A549 (cell line): ENCODE data around the gene ENTREP3. TPM values are rescaled to one million over a fixed set of nuclear protein-coding genes. Genes with fewer than 3 reads are reported as not detected.

Experiments
- ATAC-seq, 2 experiments: fragments of 200-7000 bp in 1 of 2; fragments of >200 bp in 1 of 2; cut with Nextera tagmentation in 1 of 2; cut with Tn5 transposase in 1 of 2; 3 replicates each; pipeline versions ENCODE4 v1.8.0 to v1.9.1; 2018 to 2020; ENCODE audit warnings: mild to moderate bottlenecking in 1 of 2, moderate library complexity in 1 of 2
- CTCF ChIA-PET: fragments of 300-600 bp; sonication (Branson Sonifier 250); formaldehyde crosslinking; extraction: SDS; loops from one replicate; lab custom pipeline; 2021; ENCODE audit warnings: antibody characterized with exemption, inconsistent platforms; lab: Yijun Ruan, JAX
- POLR2A ChIA-PET: fragments of 350-600 bp; formaldehyde crosslinking; extraction: SDS; loops from one replicate; lab custom pipeline; 2021; ENCODE audit warnings: antibody characterized with exemption, inconsistent platforms; lab: Yijun Ruan, JAX
- DNase-seq, 2 experiments: peaks; one replicate each; pipeline versions ENCODE4 v3.0.0 to v3.0.0-alpha.2; 2011 to 2016; ENCODE audit warnings: low read depth in 1 of 2, low spot score in 1 of 2
- FAIRE-seq: peaks from 2 replicates; lab custom pipeline; 2011; peaks lifted over from hg19 to GRCh38; lab: Jason Lieb, UNC
- H3K27ac ChIP-seq, 2 experiments: fragments of >200 bp; sonication (Bioruptor Twin); formaldehyde crosslinking; 3 replicates each; pipeline ENCODE4 v1.5.1; 2016 to 2017
- H3K4me1 ChIP-seq: fragments of >200 bp; sonication (Bioruptor Twin); formaldehyde crosslinking; 3 replicates; pipeline ENCODE4 v1.6.1; 2016
- H3K4me2 ChIP-seq: fragments of >200 bp; sonication (Bioruptor Twin); formaldehyde crosslinking; 3 replicates; pipeline ENCODE4 v1.6.1; 2016
- H3K4me3 ChIP-seq: fragments of >200 bp; sonication (Bioruptor Twin); formaldehyde crosslinking; 3 replicates; pipeline ENCODE4 v1.5.1; 2016
- H3K9me3 ChIP-seq: fragments of >200 bp; sonication (Bioruptor Twin); formaldehyde crosslinking; 3 replicates; pipeline ENCODE4 v1.6.1; 2016
- BCL3 ChIP-seq: fragments of >200 bp; sonication (Bioruptor Twin); formaldehyde crosslinking; IDR thresholded peaks from 3 replicates; pipeline ENCODE4 v1.6.1; 2016
- CBX2 ChIP-seq: fragments of 200-600 bp; sonication (generic); IDR thresholded peaks from 2 replicates; pipeline ENCODE4 v1.6.1; 2016; ENCODE audit warnings: low read depth, mild to moderate bottlenecking, borderline replicate concordance
- CEBPB ChIP-seq, 2 experiments: fragments of >200 bp in 1 of 2; sonication (Bioruptor Twin) in 1 of 2; formaldehyde crosslinking in 1 of 2; IDR thresholded peaks; 2 replicates each; pipeline ENCODE4 v1.6.1; 2012 to 2016
- CHD4 ChIP-seq: fragments of 200-600 bp; sonication (generic); IDR thresholded peaks from 2 replicates; pipeline ENCODE4 v1.6.1; 2016; ENCODE audit warnings: antibody characterized with exemption, mild to moderate bottlenecking, borderline replicate concordance
- EHF ChIP-seq: fragments of 250-450 bp; sonication (Bioruptor Pico); IDR thresholded peaks from 2 replicates; pipeline ENCODE4 v1.5.0; 2020; ENCODE audit warnings: mild to moderate bottlenecking
- FOSB ChIP-seq: fragments of 250-450 bp; sonication (Bioruptor Pico); IDR thresholded peaks from 2 replicates; pipeline ENCODE4 v1.5.0; 2020; ENCODE audit warnings: mild to moderate bottlenecking, moderate library complexity
- GATA3 ChIP-seq: IDR thresholded peaks from 2 replicates; pipeline ENCODE4 v1.6.1; 2012; ENCODE audit warnings: borderline replicate concordance
- HEYL ChIP-seq: fragments of 250-450 bp; sonication (Bioruptor Pico); IDR thresholded peaks from 2 replicates; pipeline ENCODE4 v1.8.0; 2021; ENCODE audit warnings: mild to moderate bottlenecking, moderate library complexity
- MAFK ChIP-seq: fragments of 450-650 bp; IDR thresholded peaks from 2 replicates; pipeline ENCODE4 v1.6.1; 2014; ENCODE audit not compliant: partially characterized antibody
- MAZ ChIP-seq: fragments of 150-350 bp; IDR thresholded peaks from 2 replicates; pipeline ENCODE4 v1.6.1; 2014; ENCODE audit warnings: antibody characterized with exemption, low read depth, low read length, borderline replicate concordance
- MYC ChIP-seq: IDR thresholded peaks from 2 replicates; pipeline ENCODE4 v1.6.1; 2012; ENCODE audit warnings: mild to moderate bottlenecking, inconsistent platforms, low read length, improper control_type of control experiment, borderline replicate concordance
- PBX3 ChIP-seq: IDR thresholded peaks from 2 replicates; pipeline ENCODE4 v1.6.1; 2012
- PHF8 ChIP-seq: fragments of 200-600 bp; sonication (generic); IDR thresholded peaks from 2 replicates; pipeline ENCODE4 v1.6.1; 2016; ENCODE audit warnings: low read depth, mild to moderate bottlenecking, antibody characterized with exemption, moderate library complexity, borderline replicate concordance
- RAD21 ChIP-seq, 2 experiments: fragments of >200 bp in 1 of 2; sonication (Bioruptor Twin) in 1 of 2; formaldehyde crosslinking in 1 of 2; IDR thresholded peaks in 1 of 2; conservative IDR thresholded peaks in 1 of 2; 2 replicates in 1 of 2; 3 replicates in 1 of 2; pipeline ENCODE4 v1.6.1; 2012 to 2018; ENCODE audit warnings: inconsistent platforms in 1 of 2
- RARB ChIP-seq: fragments of 250-450 bp; sonication (Bioruptor Pico); IDR thresholded peaks from 2 replicates; pipeline ENCODE4 v1.8.0; 2021; ENCODE audit warnings: mild to moderate bottlenecking, moderate library complexity
- WGBS: methylation state at CpG from one replicate; pipeline ENCODE4 v1.1.6; 2017; ENCODE audit errors: missing lambda C conversion rate; 5-methylcytosine and 5-hydroxymethylcytosine counted together
- polyA plus RNA-seq, 4 experiments: library from polyadenylated mRNA; depleted of rRNA in 3 of 4; stranded (reverse); fragments of >200 nt; fragmentation: RNase III in 1 of 4; extraction: RNeasy Plus Mini Kit Qiagen cat#74134 plus additional on column Dnase treatment in 1 of 4; gene quantifications; 2 replicates in 3 of 4; 3 replicates in 1 of 4; pipeline ENCODE4 v1.2.3, GENCODE V29; 2011 to 2017
- TF ChIP-seq, protein P1 (sequence below): fragments of 250-450 bp; sonication (Bioruptor Pico); IDR thresholded peaks from 2 replicates; pipeline ENCODE4 v1.5.0; 2020; ENCODE audit warnings: low read depth, mild to moderate bottlenecking, moderate library complexity
- TF ChIP-seq, protein P2 (sequence below): fragments of 200-600 bp; sonication (generic); IDR thresholded peaks from 2 replicates; pipeline ENCODE4 v1.6.1; 2016; ENCODE audit warnings: antibody characterized with exemption, mild to moderate bottlenecking, moderate library complexity

Gene ENTREP3
- polyA plus RNA-seq, 2 of the 4 experiments (the other 2 are of a cell fraction), result 8.4 to 29.5 TPM

DNA sequence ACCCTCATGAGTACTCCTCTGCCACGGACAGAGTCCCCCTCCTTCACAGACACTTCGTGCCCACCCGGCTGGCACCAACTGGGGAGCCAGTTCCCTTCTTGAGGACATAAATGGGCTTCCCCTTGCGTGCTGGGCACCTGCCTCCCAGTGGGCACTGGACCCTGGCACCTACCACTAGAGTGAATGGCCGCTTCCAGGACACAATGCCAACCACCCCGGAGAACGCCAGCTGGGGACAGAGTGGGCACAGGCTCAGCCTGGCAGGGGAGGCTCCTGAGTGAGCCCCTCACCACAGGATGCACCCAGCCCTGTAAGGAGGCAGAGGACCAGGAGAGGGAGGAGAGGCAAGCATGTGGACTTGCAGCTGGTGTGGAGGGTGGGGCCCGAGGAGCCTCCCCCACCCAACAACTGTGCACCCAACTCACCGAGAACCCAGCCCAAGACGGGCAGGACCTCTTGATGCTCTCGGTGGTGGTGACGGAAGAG is 1.0 kb downstream of the ENTREP3 start:
- 74% methylated on average over 10 of the region's 12 CpGs for WGBS
- peak overlapping the region; percentile 88 for H3K4me2 ChIP-seq
- DNase-seq (no peak), FAIRE-seq (no peak), ATAC-seq (peak in 1 of 2 experiments; percentile 2; a peak in 2 of 6 replicates)
- H3K4me1 ChIP-seq, result peaks cover 21% of the 10 kb centered on the region
- TF ChIP-seq CBX2 (no peak), CHD4 (no peak), FOSB (CRISPR knock-in tag) (no peak), MYC (no peak), BCL3 (no peak), MAZ (no peak), PBX3 (no peak), GATA3 (no peak), HEYL (CRISPR knock-in tag) (no peak), RAD21 (conservative IDR thresholded peaks at IDR 0.05 in 1 of 2, IDR thresholded peaks at IDR 0.05 in 1 of 2) (no peak), RARB (CRISPR knock-in tag) (no peak), MAFK (no peak), EHF (CRISPR knock-in tag) (no peak)
- TF ChIP-seq, protein P1, sequence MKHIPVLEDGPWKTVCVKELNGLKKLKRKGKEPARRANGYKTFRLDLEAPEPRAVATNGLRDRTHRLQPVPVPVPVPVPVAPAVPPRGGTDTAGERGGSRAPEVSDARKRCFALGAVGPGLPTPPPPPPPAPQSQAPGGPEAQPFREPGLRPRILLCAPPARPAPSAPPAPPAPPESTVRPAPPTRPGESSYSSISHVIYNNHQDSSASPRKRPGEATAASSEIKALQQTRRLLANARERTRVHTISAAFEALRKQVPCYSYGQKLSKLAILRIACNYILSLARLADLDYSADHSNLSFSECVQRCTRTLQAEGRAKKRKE (CRISPR knock-in tag), result no peak
- TF ChIP-seq, protein P2, sequence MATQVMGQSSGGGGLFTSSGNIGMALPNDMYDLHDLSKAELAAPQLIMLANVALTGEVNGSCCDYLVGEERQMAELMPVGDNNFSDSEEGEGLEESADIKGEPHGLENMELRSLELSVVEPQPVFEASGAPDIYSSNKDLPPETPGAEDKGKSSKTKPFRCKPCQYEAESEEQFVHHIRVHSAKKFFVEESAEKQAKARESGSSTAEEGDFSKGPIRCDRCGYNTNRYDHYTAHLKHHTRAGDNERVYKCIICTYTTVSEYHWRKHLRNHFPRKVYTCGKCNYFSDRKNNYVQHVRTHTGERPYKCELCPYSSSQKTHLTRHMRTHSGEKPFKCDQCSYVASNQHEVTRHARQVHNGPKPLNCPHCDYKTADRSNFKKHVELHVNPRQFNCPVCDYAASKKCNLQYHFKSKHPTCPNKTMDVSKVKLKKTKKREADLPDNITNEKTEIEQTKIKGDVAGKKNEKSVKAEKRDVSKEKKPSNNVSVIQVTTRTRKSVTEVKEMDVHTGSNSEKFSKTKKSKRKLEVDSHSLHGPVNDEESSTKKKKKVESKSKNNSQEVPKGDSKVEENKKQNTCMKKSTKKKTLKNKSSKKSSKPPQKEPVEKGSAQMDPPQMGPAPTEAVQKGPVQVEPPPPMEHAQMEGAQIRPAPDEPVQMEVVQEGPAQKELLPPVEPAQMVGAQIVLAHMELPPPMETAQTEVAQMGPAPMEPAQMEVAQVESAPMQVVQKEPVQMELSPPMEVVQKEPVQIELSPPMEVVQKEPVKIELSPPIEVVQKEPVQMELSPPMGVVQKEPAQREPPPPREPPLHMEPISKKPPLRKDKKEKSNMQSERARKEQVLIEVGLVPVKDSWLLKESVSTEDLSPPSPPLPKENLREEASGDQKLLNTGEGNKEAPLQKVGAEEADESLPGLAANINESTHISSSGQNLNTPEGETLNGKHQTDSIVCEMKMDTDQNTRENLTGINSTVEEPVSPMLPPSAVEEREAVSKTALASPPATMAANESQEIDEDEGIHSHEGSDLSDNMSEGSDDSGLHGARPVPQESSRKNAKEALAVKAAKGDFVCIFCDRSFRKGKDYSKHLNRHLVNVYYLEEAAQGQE, result no peak
- peak overlapping the region; percentile 92 to 97 for H3K27ac ChIP-seq
- no peaks in the 10 kb centered on the region for H3K9me3 ChIP-seq
- ChIA-PET CTCF (interaction anchor here (1.0 to 10.4 kb wide), 3 partner anchors 12 to 69 kb away, joined by 3 to 326 read pairs (median 5); partner anchors contain the start of genes CLK2, FDPS and SCAMP3), POLR2A (no interaction called here)
- H3K4me3 ChIP-seq, result peak overlapping the region; percentile 76

DNA sequence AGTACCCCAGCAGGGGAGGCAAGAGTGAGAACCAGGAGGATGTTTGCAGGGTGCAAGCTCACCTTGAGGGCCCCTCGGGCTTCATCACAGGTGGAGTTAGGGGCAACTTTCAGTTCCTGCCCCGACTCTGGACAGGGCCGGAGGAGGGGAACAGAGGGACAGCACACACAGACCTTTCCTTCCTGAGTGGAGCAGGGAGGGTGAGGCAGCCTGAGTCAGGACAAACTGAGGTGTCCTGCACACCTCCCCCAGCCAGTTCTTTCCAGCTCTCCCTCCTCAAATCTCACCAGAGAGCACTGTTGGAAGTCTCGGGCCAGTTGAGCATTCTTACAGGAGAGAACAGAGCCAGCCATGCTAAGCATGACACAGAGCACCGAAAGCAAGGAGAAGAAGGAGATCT is 1.5 kb downstream of the ENTREP3 start:
- H3K4me1 ChIP-seq, result peaks cover 21% of the 10 kb centered on the region
- ATAC-seq (no peak), FAIRE-seq (no peak)
- H3K4me2 ChIP-seq, result peak overlapping the region; percentile 88
- 87% methylated on average over 5 of the region's 5 CpGs for WGBS
- POLR2A ChIA-PET, result no interaction called here
- TF ChIP-seq HEYL (CRISPR knock-in tag), result no peak
- TF ChIP-seq CEBPB (IDR thresholded peaks at IDR 0.05), result no peak
- no peak for TF ChIP-seq PHF8
- TF ChIP-seq PBX3, result no peak
- TF ChIP-seq, all 56 proteins: peak for 0
- peak overlapping the region; percentile 92 to 97; a peak in 4 of 6 replicates for H3K27ac ChIP-seq
- DNase-seq, result no peak
- peak overlapping the region; percentile 76; the same call in 1 of the 3 replicates for H3K4me3 ChIP-seq
- CTCF ChIA-PET, result interaction anchor here (1.0 to 10.4 kb wide), 3 partner anchors 12 to 70 kb away, joined by 3 to 326 read pairs (median 5); partner anchors contain the start of genes CLK2, FDPS and SCAMP3
- H3K9me3 ChIP-seq, result no peaks in the 10 kb centered on the region
